H1 (cell line): Measurements from ENCODE around the gene FICD. TPM values are rescaled to one million over a fixed set of nuclear protein-coding genes. Genes with fewer than 3 reads are reported as not detected.

Source experiments
- CTCF ChIA-PET: fragments of 300-600 bp; sonication (Branson Sonifier 250); formaldehyde crosslinking; loops from one replicate; lab custom pipeline; 2021; ENCODE audit not compliant: partially characterized antibody; lab: Charles Lee
- POLR2A ChIA-PET: fragments of 300-600 bp; sonication (Branson Sonifier 250); formaldehyde crosslinking; loops from one replicate; lab custom pipeline; 2021; ENCODE audit warnings: inconsistent platforms; ENCODE audit not compliant: partially characterized antibody; lab: Charles Lee
- DNase-seq, 2 experiments: peaks; one replicate each; pipeline versions ENCODE4 v3.0.0 to v3.0.0-alpha.2; 2010 to 2022; ENCODE audit warnings: low spot score in 2 of 2, low read depth in 1 of 2, mixed read lengths in 1 of 2
- FAIRE-seq: peaks from 2 replicates; lab custom pipeline; 2011; peaks lifted over from hg19 to GRCh38; lab: Jason Lieb, UNC
- H2AFZ ChIP-seq: 2 replicates; pipeline ENCODE4 v1.8.1; 2012; ENCODE audit warnings: low read length, inconsistent platforms
- H2AK5ac ChIP-seq: 2 replicates; pipeline ENCODE4 v1.6.1; 2013; ENCODE audit warnings: low read depth, low read length
- H2BK120ac ChIP-seq: replicated peaks from 2 replicates; pipeline ENCODE3; 2013; ENCODE audit warnings: low read depth, low read length, inconsistent platforms
- H2BK12ac ChIP-seq: 2 replicates; pipeline ENCODE4 v1.6.1; 2013; ENCODE audit warnings: low read depth, low read length
- H2BK15ac ChIP-seq: 2 replicates; pipeline ENCODE4 v1.6.1; 2013; ENCODE audit warnings: low read length
- H2BK20ac ChIP-seq: 2 replicates; pipeline ENCODE4 v1.6.1; 2013; ENCODE audit warnings: low read length
- H2BK5ac ChIP-seq: 2 replicates; pipeline ENCODE4 v1.6.1; 2013; ENCODE audit warnings: low read depth, low read length
- H3K14ac ChIP-seq: 2 replicates; pipeline ENCODE4 v1.6.1; 2013; ENCODE audit warnings: inconsistent platforms; ENCODE audit not compliant: insufficient read length
- H3K18ac ChIP-seq: 2 replicates; pipeline ENCODE4 v1.6.1; 2013; ENCODE audit warnings: low read length; ENCODE audit errors: extremely low read depth
- H3K23ac ChIP-seq: 2 replicates; pipeline ENCODE4 v1.6.1; 2013; ENCODE audit warnings: inconsistent platforms; ENCODE audit not compliant: insufficient read length
- H3K23me2 ChIP-seq: 2 replicates; pipeline ENCODE4 v1.6.1; 2013; ENCODE audit warnings: low read depth, low read length
- H3K27ac ChIP-seq: 2 replicates; pipeline ENCODE4 v1.6.1; 2011; ENCODE audit warnings: low read depth, low read length, inconsistent platforms
- H3K27me3 ChIP-seq, 4 experiments: replicated peaks in 1 of 4; 1 replicate in 1 of 4; 2 replicates in 3 of 4; pipeline versions ENCODE4 v1.6.1 to v1.8.1; 2011 to 2013; ENCODE audit warnings: low read length in 3 of 4, mild to moderate bottlenecking in 3 of 4, inconsistent platforms in 2 of 4, mixed read lengths in 2 of 4, moderate library complexity in 1 of 4; ENCODE audit not compliant: control insufficient read depth in 3 of 4, insufficient read depth in 3 of 4; ENCODE audit errors: extremely low read depth in 1 of 4
- H3K36me3 ChIP-seq, 4 experiments: 2 replicates each; pipeline versions ENCODE4 v1.6.1 to v1.8.1; 2011 to 2013; ENCODE audit warnings: mild to moderate bottlenecking in 4 of 4, low read length in 3 of 4, moderate library complexity in 2 of 4, control low read depth in 1 of 4, inconsistent platforms in 1 of 4; ENCODE audit not compliant: insufficient read depth in 4 of 4, control insufficient read depth in 2 of 4
- H3K4ac ChIP-seq: replicated peaks from 2 replicates; pipeline ENCODE3; 2013; ENCODE audit warnings: low read length, low read depth, mixed read lengths, inconsistent platforms; ENCODE audit not compliant: insufficient read length
- H3K4me1 ChIP-seq, 4 experiments: replicated peaks in 1 of 4; 1 replicate in 1 of 4; 2 replicates in 3 of 4; pipeline versions ENCODE4 v1.6.1 to v1.8.1; 2011 to 2013; ENCODE audit warnings: low read length in 3 of 4, inconsistent platforms in 2 of 4, mixed read lengths in 1 of 4; ENCODE audit not compliant: insufficient read depth in 4 of 4, control insufficient read depth in 3 of 4
- H3K4me2 ChIP-seq, 2 experiments: 2 replicates each; pipeline versions ENCODE4 v1.6.1 to v1.8.1; 2011 to 2013; ENCODE audit warnings: low read depth in 2 of 2, low read length in 2 of 2, control low read depth in 1 of 2, inconsistent platforms in 1 of 2, mild to moderate bottlenecking in 1 of 2; ENCODE audit not compliant: insufficient read depth in 1 of 2
- H3K4me3 ChIP-seq, 4 experiments: fragments of 200-600, 300-600 bp in 1 of 4; sonication (generic), shearing (Covaris generic), sonication (Bioruptor Twin) in 1 of 4; 2 replicates each; pipeline versions ENCODE4 v1.5.1 to v1.8.1; 2011 to 2016; ENCODE audit warnings: low read length in 4 of 4, low read depth in 3 of 4, control low read depth in 2 of 4, inconsistent platforms in 2 of 4, mild to moderate bottlenecking in 2 of 4, mixed read lengths in 1 of 4, moderate library complexity in 1 of 4; ENCODE audit not compliant: insufficient read depth in 2 of 4; ENCODE audit errors: extremely low read depth in 1 of 4
- H3K56ac ChIP-seq: replicated peaks from 2 replicates; pipeline ENCODE3; 2013; ENCODE audit warnings: low read depth, mild to moderate bottlenecking, mixed read lengths, low read length, inconsistent platforms; ENCODE audit not compliant: insufficient read length
- H3K79me1 ChIP-seq: 2 replicates; pipeline ENCODE4 v1.6.1; 2013; ENCODE audit warnings: low read depth, low read length, control low read depth
- H3K79me2 ChIP-seq, 2 experiments: 2 replicates each; pipeline versions ENCODE4 v1.6.1 to v1.8.1; 2012 to 2013; ENCODE audit warnings: low read length in 2 of 2, mild to moderate bottlenecking in 2 of 2, inconsistent platforms in 1 of 2; ENCODE audit not compliant: insufficient read depth in 2 of 2, control insufficient read depth in 1 of 2
- H3K9ac ChIP-seq, 4 experiments: replicated peaks in 1 of 4; 1 replicate in 1 of 4; 2 replicates in 3 of 4; pipeline versions ENCODE4 v1.6.1 to v1.8.1; 2011 to 2013; ENCODE audit warnings: low read depth in 3 of 4, low read length in 3 of 4, control low read depth in 2 of 4, mild to moderate bottlenecking in 2 of 4, moderate library complexity in 2 of 4, inconsistent platforms in 1 of 4; ENCODE audit errors: extremely low read depth in 1 of 4
- H3K9me3 ChIP-seq, 2 experiments: 2 replicates each; pipeline versions ENCODE4 v1.6.1 to v1.8.1; 2012 to 2013; ENCODE audit warnings: mild to moderate bottlenecking in 2 of 2, moderate library complexity in 2 of 2, control low read depth in 1 of 2, inconsistent platforms in 1 of 2, low read depth in 1 of 2, low read length in 1 of 2, mixed read lengths in 1 of 2; ENCODE audit not compliant: insufficient read depth in 2 of 2
- H4K20me1 ChIP-seq, 2 experiments: replicated peaks in 1 of 2; 2 replicates each; pipeline versions ENCODE3 to v1.8.1; 2011 to 2013; ENCODE audit warnings: inconsistent platforms in 2 of 2, low read length in 2 of 2, mild to moderate bottlenecking in 1 of 2; ENCODE audit not compliant: insufficient read depth in 2 of 2, control insufficient read depth in 1 of 2
- H4K5ac ChIP-seq: 2 replicates; pipeline ENCODE4 v1.6.1; 2013; ENCODE audit warnings: low read length, low read depth, mixed read lengths, inconsistent platforms; ENCODE audit not compliant: insufficient read length
- H4K8ac ChIP-seq: 2 replicates; pipeline ENCODE4 v1.8.0; 2013; ENCODE audit warnings: mild to moderate bottlenecking, moderate library complexity, low read length, inconsistent platforms; ENCODE audit not compliant: insufficient read depth; ENCODE audit errors: extremely low read depth
- H4K91ac ChIP-seq: replicated peaks from 2 replicates; pipeline ENCODE3; 2013; ENCODE audit warnings: low read length, mixed read lengths, inconsistent platforms; ENCODE audit not compliant: insufficient read length
- ASH2L ChIP-seq: fragments of 200-600, 300-600 bp; sonication (generic); IDR thresholded peaks from one replicate; pipeline ENCODE4 v1.7.1; 2017; ENCODE audit warnings: low read length
- CEBPB ChIP-seq: IDR thresholded peaks from 2 replicates; pipeline ENCODE4 v1.6.1; 2012; ENCODE audit warnings: low read depth, low read length
- CREB1 ChIP-seq: IDR thresholded peaks from 2 replicates; pipeline ENCODE4 v1.6.1; 2012; ENCODE audit warnings: inconsistent platforms
- CTCF ChIP-seq, 3 experiments: IDR thresholded peaks; 1 replicate in 2 of 3; 2 replicates in 1 of 3; pipeline versions ENCODE4 v1.5.1 to v1.6.1; 2011; ENCODE audit warnings: low read length in 3 of 3, mild to moderate bottlenecking in 3 of 3, inconsistent platforms in 2 of 3, low read depth in 1 of 3, moderate library complexity in 1 of 3; ENCODE audit not compliant: insufficient read depth in 1 of 3; ENCODE audit errors: control extremely low read depth in 1 of 3
- KDM4A ChIP-seq: IDR thresholded peaks from one replicate; pipeline ENCODE4 v1.7.1; 2012; ENCODE audit warnings: low read depth, mild to moderate bottlenecking, moderate library complexity, low read length, inconsistent platforms; ENCODE audit not compliant: severe bottlenecking
- RAD21 ChIP-seq, 2 experiments: IDR thresholded peaks in 1 of 2; conservative IDR thresholded peaks in 1 of 2; 2 replicates each; pipeline ENCODE4 v1.6.1; 2011; ENCODE audit warnings: low read depth in 2 of 2, low read length in 2 of 2, improper control_type of control experiment in 1 of 2, inconsistent platforms in 1 of 2, mild to moderate bottlenecking in 1 of 2, moderate library complexity in 1 of 2
- WGBS, 2 experiments: shearing (Covaris generic) in 1 of 2; methylation state at CpG; one replicate each; pipeline versions ENCODE4 v1.1.6 to v1.1.7; 2013 to 2015; ENCODE audit warnings: low lambda C conversion rate in 2 of 2, mixed read lengths in 2 of 2, inconsistent platforms in 1 of 2, low coverage in 1 of 2, missing lambda C conversion rate in 1 of 2; ENCODE audit not compliant: insufficient replicate concordance in 2 of 2, insufficient coverage in 1 of 2, insufficient read length in 1 of 2; ENCODE audit errors: extremely low coverage in 1 of 2, missing lambda C conversion rate in 1 of 2; 5-methylcytosine and 5-hydroxymethylcytosine counted together
- polyA plus RNA-seq, 7 experiments: library from polyadenylated mRNA; depleted of rRNA in 3 of 7; stranded (reverse) in 5 of 7; unstranded in 2 of 7; fragments of >200 nt in 5 of 7; fragments of 200-250 nt in 2 of 7; gene quantifications; 1 replicate in 5 of 7; 2 replicates in 1 of 7; 4 replicates in 1 of 7; pipeline versions ENCODE4 v1.2.1 to v1.2.3, GENCODE V29; 2011 to 2013; ENCODE audit warnings: missing spikeins in 2 of 7, mixed read lengths in 2 of 7
- total RNA-seq: library from RNA; stranded (reverse); fragmentation: NEBNext Ultra II Directional; extraction: Animal tissue kit (Norgen Biotek cat#: 25700); gene quantifications from 2 replicates; pipeline ENCODE4 v1.2.1, GENCODE V29; 2021

Gene FICD
- total and polyA plus RNA-seq, 2 of the 8 experiments (the other 6 are each of a cell fraction or from before 2014, with no cell fraction given) = 2.2 to 6.0 TPM

- Histone ChIP-seq H2BK20ac (no peak overlapping the region), H3K56ac (no peak overlapping the region), H4K91ac (no peak overlapping the region), H3K79me2 (no peaks in the 10 kb centered on the region; a peak in 1 of 4 replicates), H3K14ac (no peak overlapping the region), H4K8ac (no peak overlapping the region), H2AFZ (no peak overlapping the region), H3K9me3 (no peaks in the 10 kb centered on the region), H3K4me1 (no peaks in the 10 kb centered on the region), H3K36me3 (peaks cover 62 to 97% (median 84%) of the 10 kb centered on the region in 4 experiments), H4K5ac (no peak overlapping the region), H3K79me1 (peaks cover 3% of the 10 kb centered on the region), H3K23ac (no peak overlapping the region), H2AK5ac (no peak overlapping the region), H2BK120ac (no peak overlapping the region), H3K27ac (no peak overlapping the region), H3K27me3 (no peaks in the 10 kb centered on the region), H2BK5ac (no peak overlapping the region), H3K23me2 (no peaks in the 10 kb centered on the region), H3K4ac (no peak overlapping the region), H2BK12ac (no peak overlapping the region), H4K20me1 (peaks cover 6 to 21% of the 10 kb centered on the region in 2 experiments), H3K4me3 (no peak overlapping the region), H3K18ac (no peak overlapping the region), H3K4me2 (no peak overlapping the region), H2BK15ac (no peak overlapping the region), H3K9ac (no peak overlapping the region)
- no peak for FAIRE-seq
- POLR2A ChIA-PET = interaction anchor here (1.0 kb wide), 1 partner anchor 11 kb away, joined by 3 read pairs; no protein-coding TSS in a partner anchor
- no peak for DNase-seq
- CTCF ChIA-PET = interaction anchor here (0.7 to 3.3 kb wide), 3 partner anchors 8 to 466 kb away, joined by 3 to 17 read pairs (median 4); no protein-coding TSS in a partner anchor
- 88% methylated on average over 6 of the region's 6 CpGs; no CpG with 5 or more reads in 1 of the 2 experiments for WGBS, 2 experiments
- TF ChIP-seq RAD21 (IDR thresholded peaks at IDR 0.05 in 1 of 2, conservative IDR thresholded peaks at IDR 0.05 in 1 of 2; ENCODE audit: low read depth in 2 of 2, low read length in 2 of 2) (no peak), KDM4A (no peak), CTCF (IDR thresholded peaks at IDR 0.05; ENCODE audit: control extremely low read depth in 1 of 3, insufficient read depth in 1 of 3, low read depth in 1 of 3, low read length in 3 of 3) (no peak), CREB1 (no peak), ASH2L (no peak), CEBPB (no peak)
Measured at GRCh38 chr12:108527166-108527496, 12.1 kb downstream of the FICD start.
